ENCODE results near the gene ALPP.

Gene ALPP

GRCh38 chr2:232340171-232340935, 38.2 kb upstream of the ALPP start:
- no peak for DNase-seq (ENCODE audit: extremely low read depth in 1 of 2, low read depth in 1 of 2)

GRCh38 chr2:232341061-232341738, 37.4 kb upstream of the ALPP start:
- DNase-seq (ENCODE audit: extremely low read depth in 1 of 2, low read depth in 1 of 2) = no peak

GRCh38 chr2:232341739-232342126, 36.8 kb upstream of the ALPP start:
- no peak for DNase-seq (ENCODE audit: extremely low read depth in 1 of 2, low read depth in 1 of 2)

GRCh38 chr2:232342635-232343565, 35.7 kb upstream of the ALPP start:
- no peak for DNase-seq (ENCODE audit: extremely low read depth in 1 of 2, low read depth in 1 of 2)

- no peak for DNase-seq (ENCODE audit: extremely low read depth in 1 of 2, low read depth in 1 of 2)
Measured at GRCh38 chr2:232343821-232344220, 34.7 kb upstream of the ALPP start.

- no peak for DNase-seq (ENCODE audit: extremely low read depth in 1 of 2, low read depth in 1 of 2)
Measured at GRCh38 chr2:232345251-232345650, 33.3 kb upstream of the ALPP start.

GRCh38 chr2:232347369-232347768, 31.2 kb upstream of the ALPP start:
- DNase-seq (ENCODE audit: extremely low read depth in 1 of 2, low read depth in 1 of 2) = no peak

GRCh38 chr2:232348936-232349335, 29.6 kb upstream of the ALPP start:
- DNase-seq (ENCODE audit: extremely low read depth in 1 of 2, low read depth in 1 of 2) = no peak

GRCh38 chr2:232349546-232349945, 29.0 kb upstream of the ALPP start:
- DNase-seq (ENCODE audit: extremely low read depth in 1 of 2, low read depth in 1 of 2) = no peak

GRCh38 chr2:232349946-232350635, 28.5 kb upstream of the ALPP start:
- DNase-seq (ENCODE audit: extremely low read depth in 1 of 2, low read depth in 1 of 2) = no peak

- no peak for DNase-seq (ENCODE audit: extremely low read depth in 1 of 2, low read depth in 1 of 2)
Measured at GRCh38 chr2:232350804-232351685, 27.5 kb upstream of the ALPP start.

GRCh38 chr2:232351686-232352510, 26.7 kb upstream of the ALPP start:
- no peak for DNase-seq (ENCODE audit: extremely low read depth in 1 of 2, low read depth in 1 of 2)

- no peak for DNase-seq (ENCODE audit: extremely low read depth in 1 of 2, low read depth in 1 of 2)
Measured at GRCh38 chr2:232352511-232353091, 25.9 kb upstream of the ALPP start.

GRCh38 chr2:232353096-232353495, 25.5 kb upstream of the ALPP start:
- DNase-seq (ENCODE audit: extremely low read depth in 1 of 2, low read depth in 1 of 2) = no peak

- no peak for DNase-seq (ENCODE audit: extremely low read depth in 1 of 2, low read depth in 1 of 2)
Measured at GRCh38 chr2:232353660-232354059, 24.9 kb upstream of the ALPP start.

- no peak for DNase-seq (ENCODE audit: extremely low read depth in 1 of 2, low read depth in 1 of 2)
Measured at GRCh38 chr2:232354069-232354468, 24.5 kb upstream of the ALPP start.

GRCh38 chr2:232361646-232362045, 16.9 kb upstream of the ALPP start:
- no peak for DNase-seq (ENCODE audit: extremely low read depth in 1 of 2, low read depth in 1 of 2)

- DNase-seq (ENCODE audit: extremely low read depth in 1 of 2, low read depth in 1 of 2) = no peak
Measured at GRCh38 chr2:232362174-232362900, 16.2 kb upstream of the ALPP start.
